GM10847 (cell line): ENCODE measurements around the gene MAGEB4.

Source experiments
- POLR2A ChIP-seq: IDR thresholded peaks from 2 replicates; pipeline ENCODE4 v1.6.1; 2011; ENCODE audit not compliant: insufficient read length; ENCODE audit errors: extremely low read depth

Gene MAGEB4

DNA sequence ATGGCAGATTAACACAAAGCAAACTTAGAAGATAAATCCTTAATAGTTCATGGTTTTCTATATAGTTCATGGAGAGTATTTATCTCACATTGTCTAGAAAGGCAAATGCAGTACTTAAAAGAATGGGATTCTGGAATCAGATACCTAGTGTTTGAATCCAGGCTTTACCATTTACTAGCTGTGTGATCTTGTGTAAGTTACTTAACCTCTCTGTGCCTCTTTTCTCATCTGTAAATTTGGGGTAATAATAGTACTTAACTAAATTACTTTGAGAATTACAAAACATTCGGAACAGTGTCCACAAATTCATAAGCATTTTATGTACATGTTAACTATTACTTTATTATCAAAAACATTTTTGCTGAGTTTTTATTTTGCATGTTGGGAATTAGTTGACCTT, 21.0 kb downstream of the MAGEB4 start:
- TF ChIP-seq POLR2A, result no peak

DNA sequence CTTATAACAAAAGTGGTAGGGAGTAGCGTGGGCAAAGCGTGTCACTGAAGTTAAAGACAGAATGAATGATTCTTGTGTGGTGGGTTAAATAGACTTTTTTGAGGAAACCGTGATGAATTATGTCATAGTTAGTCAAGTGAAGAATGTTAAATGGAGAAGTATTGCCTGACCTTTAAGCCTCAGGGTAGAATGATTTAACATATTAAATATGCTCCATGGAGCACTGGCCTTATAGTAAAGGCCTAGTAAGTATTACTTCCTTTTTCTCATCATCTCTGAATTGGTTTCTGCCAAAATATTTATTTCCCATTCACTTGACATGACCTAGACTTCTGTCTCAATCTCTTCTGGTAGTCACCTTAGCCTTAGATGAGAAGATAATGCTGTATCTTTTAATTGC, 28.8 kb downstream of the MAGEB4 start:
- no peak for TF ChIP-seq POLR2A

DNA sequence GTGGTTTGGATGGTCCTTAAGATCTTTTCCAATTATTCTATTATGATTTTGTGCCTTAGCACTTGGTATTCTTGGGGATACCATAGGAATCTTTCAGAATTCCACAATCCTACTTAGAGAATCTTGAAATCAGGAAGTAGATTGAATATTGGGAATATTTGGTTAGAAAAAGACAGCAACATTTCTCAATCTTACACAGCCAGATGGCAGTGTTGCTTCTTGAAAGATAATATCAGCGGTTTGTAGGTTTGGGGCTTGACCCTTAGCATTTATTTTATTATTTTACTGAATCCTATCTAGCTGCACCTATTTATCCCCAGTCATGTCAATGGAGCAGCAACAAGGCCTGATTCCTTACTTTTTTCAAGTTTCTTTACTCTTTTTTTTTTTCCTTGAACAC, 33.7 kb downstream of the MAGEB4 start:
- no peak for TF ChIP-seq POLR2A

DNA sequence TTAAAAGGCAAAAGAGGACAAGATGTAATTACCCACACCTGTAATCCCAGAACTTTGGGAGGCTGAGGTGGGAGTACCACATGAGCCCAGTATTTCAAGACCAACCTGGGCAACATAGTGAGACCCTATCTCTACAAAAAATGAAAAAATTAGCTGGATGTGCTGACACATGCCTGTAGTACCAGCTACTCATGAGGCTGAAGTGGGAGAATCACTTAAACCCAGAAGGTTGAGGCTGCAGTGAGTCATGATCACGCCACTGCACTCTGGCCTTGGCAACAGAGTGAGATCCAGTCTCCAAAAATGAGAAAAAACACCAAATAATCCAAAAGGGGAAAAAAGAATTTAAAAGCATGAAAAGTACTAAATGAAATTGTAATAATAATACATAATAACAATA, 36.6 kb downstream of the MAGEB4 start:
- no peak for TF ChIP-seq POLR2A

DNA sequence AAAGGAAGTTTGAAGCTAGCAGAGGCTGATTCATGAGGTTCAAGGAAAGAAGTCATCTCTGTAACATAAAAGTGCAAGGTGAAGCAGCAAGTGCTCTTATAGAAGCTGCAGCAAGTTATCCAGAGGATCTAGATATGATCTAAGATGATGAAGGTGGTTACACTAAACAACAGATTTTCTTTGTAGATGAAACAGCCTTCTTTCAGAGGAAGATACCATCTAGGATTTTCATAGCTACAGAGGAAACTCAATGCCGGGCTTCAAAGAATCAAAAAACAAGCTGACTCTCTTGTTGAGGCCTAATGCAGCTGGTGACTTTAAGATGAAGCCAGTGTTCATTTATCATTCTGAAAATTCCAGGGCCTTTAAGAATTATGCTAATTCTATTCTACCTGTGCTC, 38.6 kb downstream of the MAGEB4 start:
- no peak for TF ChIP-seq POLR2A

DNA sequence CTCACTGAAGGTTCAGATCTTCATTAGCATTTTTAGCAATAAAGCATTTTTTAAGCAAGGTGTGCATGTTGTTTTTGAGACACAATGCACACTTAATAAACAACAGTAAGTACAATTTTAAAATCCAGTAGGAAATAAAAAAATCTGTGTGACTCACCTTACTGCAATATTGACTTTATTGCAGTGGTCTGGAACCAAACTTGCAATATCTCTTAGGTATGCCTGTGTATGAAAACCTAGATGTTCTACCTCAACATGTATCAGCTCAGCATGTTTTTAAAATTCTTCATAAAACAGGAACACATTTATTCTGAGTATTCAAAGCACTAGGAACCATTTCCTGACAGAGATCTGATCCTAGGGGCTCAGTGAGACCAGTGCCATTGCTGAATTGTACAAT, 40.7 kb downstream of the MAGEB4 start:
- no peak for TF ChIP-seq POLR2A

DNA sequence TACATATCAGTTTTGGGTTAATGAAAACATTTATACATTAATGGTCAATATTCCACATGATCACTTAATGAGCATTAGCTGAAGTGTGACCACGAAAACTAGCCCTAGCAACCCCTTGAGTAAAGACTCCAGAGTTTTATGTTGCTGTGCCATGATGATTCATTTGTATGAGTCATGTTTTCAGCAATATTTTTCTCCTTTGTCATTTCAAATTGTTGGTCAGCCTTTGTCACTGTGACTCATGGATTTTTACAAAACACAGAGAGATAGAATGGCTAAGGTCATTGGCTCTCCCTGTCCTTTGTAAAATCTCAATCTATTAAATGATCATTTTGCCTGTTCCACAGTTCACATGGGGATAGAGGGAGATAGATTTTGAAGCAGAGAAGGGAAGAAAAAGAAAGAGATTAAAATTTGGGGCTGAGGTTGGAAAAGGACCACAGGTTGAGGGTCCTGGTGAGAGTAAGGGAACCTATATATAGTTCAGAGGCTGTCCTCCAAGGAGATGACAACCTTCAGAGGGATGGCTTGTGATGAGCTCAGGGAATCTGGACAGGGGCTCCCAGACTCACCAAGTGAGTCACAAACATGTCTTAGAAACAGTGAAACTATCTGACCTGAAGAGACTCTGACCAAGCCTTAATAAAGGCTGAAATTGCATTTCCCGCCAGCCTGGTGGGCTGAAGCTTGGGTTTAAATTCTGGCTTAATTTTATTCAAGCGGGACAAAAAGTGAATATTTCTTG, 41.8 kb downstream of the MAGEB4 start:
- TF ChIP-seq POLR2A, result no peak
